MM.1S (cell line): ENCODE results near the gene ATP8A1.

Experiments used
- DNase-seq: peaks from one replicate; pipeline ENCODE4 v3.0.0-alpha.2; 2015
- H2AFZ ChIP-seq: fragments of 300-600 bp; sonication (generic); 2 replicates; pipeline ENCODE4 v1.6.0; 2016; ENCODE audit warnings: antibody characterized with exemption, low read length
- H3F3A ChIP-seq: fragments of 300-600 bp; sonication (generic); 2 replicates; pipeline ENCODE4 v1.6.1; 2016; ENCODE audit warnings: mild to moderate bottlenecking, antibody characterized with exemption, low read length, moderate library complexity, mixed read lengths; ENCODE audit not compliant: insufficient read depth
- H3K27ac ChIP-seq: fragments of 300-600 bp; sonication (generic); 2 replicates; pipeline ENCODE4 v1.5.1; 2016; ENCODE audit warnings: mild to moderate bottlenecking, low read length
- H3K27me3 ChIP-seq: fragments of 300-600 bp; sonication (generic); replicated peaks from 2 replicates; pipeline ENCODE4 v1.6.0; 2016; ENCODE audit warnings: low read length; ENCODE audit not compliant: insufficient read depth
- H3K36me3 ChIP-seq: fragments of 300-600 bp; sonication (generic); replicated peaks from 2 replicates; pipeline ENCODE4 v1.6.1; 2016; ENCODE audit warnings: mild to moderate bottlenecking, low read length, mixed read lengths; ENCODE audit not compliant: insufficient read depth
- H3K4me1 ChIP-seq: fragments of 300-600 bp; sonication (generic); 2 replicates; pipeline ENCODE4 v1.6.1; 2016; ENCODE audit warnings: low read length, mixed read lengths
- H3K4me2 ChIP-seq: fragments of 300-600 bp; sonication (generic); 2 replicates; pipeline ENCODE4 v1.6.0; 2016; ENCODE audit warnings: low read depth, low read length
- H3K4me3 ChIP-seq: fragments of 300-600 bp; sonication (generic); 2 replicates; pipeline ENCODE4 v1.5.1; 2016; ENCODE audit warnings: low read length, mixed read lengths
- H3K79me2 ChIP-seq: fragments of 300-600 bp; sonication (generic); 2 replicates; pipeline ENCODE4 v1.6.1; 2016; ENCODE audit warnings: mixed run types, low read length, mixed read lengths
- H3K9ac ChIP-seq: fragments of 300-600 bp; sonication (generic); 2 replicates; pipeline ENCODE4 v1.6.1; 2016; ENCODE audit warnings: low read length, mixed read lengths
- H3K9me2 ChIP-seq: fragments of 300-600 bp; sonication (generic); replicated peaks from 2 replicates; pipeline ENCODE4 v1.6.1; 2016; ENCODE audit warnings: mild to moderate bottlenecking, low read length, mixed read lengths; ENCODE audit not compliant: insufficient read depth
- H3K9me3 ChIP-seq: fragments of 300-600 bp; sonication (generic); replicated peaks from 2 replicates; pipeline ENCODE4 v1.6.1; 2016; ENCODE audit warnings: mild to moderate bottlenecking, low read length, mixed read lengths; ENCODE audit not compliant: insufficient read depth
- H4K20me1 ChIP-seq: fragments of 300-600 bp; sonication (generic); 2 replicates; pipeline ENCODE4 v1.6.1; 2016; ENCODE audit warnings: mild to moderate bottlenecking, low read length, moderate library complexity, mixed read lengths; ENCODE audit not compliant: insufficient read depth
- CTCF ChIP-seq: fragments of 300-600 bp; sonication (generic); IDR thresholded peaks from 2 replicates; pipeline ENCODE4 v1.5.1; 2016; ENCODE audit warnings: antibody characterized with exemption, low read length, mixed read lengths
- EZH2 ChIP-seq: fragments of 300-600 bp; sonication (generic); optimal IDR thresholded peaks from 2 replicates; pipeline ENCODE3; 2017; ENCODE audit warnings: low read depth, mild to moderate bottlenecking, antibody characterized with exemption, low read length, mixed read lengths
- EZH2phosphoT487 ChIP-seq: fragments of 300-600 bp; sonication (generic); IDR thresholded peaks from 2 replicates; pipeline ENCODE4 v1.6.1; 2018; ENCODE audit warnings: antibody characterized with exemption, low read length

Gene ATP8A1

GRCh38 chr4:42519803-42520417 is 137.0 kb downstream of the ATP8A1 start:
- Histone ChIP-seq H3K79me2 (no peaks in the 10 kb centered on the region), H2AFZ (no peak overlapping the region), H3K27ac (no peak overlapping the region), H4K20me1 (no peaks in the 10 kb centered on the region), H3K9me3 (no peaks in the 10 kb centered on the region), H3K9ac (no peak overlapping the region), H3K4me1 (peaks cover 10% of the 10 kb centered on the region), H3K9me2 (no peaks in the 10 kb centered on the region), H3F3A (no peaks in the 10 kb centered on the region), H3K27me3 (no peaks in the 10 kb centered on the region), H3K4me3 (no peak overlapping the region), H3K4me2 (no peak overlapping the region), H3K36me3 (no peaks in the 10 kb centered on the region)
- peak; percentile 63 for DNase-seq
- no peak for TF ChIP-seq EZH2
- TF ChIP-seq EZH2phosphoT487: no peak
- peak; percentile 62 for TF ChIP-seq CTCF

- H3K9ac ChIP-seq: no peak overlapping the region
- peaks cover 13% of the 10 kb centered on the region for H3K4me1 ChIP-seq
- H3K4me3 ChIP-seq: no peak overlapping the region
- H3K9me2 ChIP-seq: no peaks in the 10 kb centered on the region
- peak; percentile 33 for DNase-seq
- H3K27me3 ChIP-seq: no peaks in the 10 kb centered on the region
- H4K20me1 ChIP-seq: no peaks in the 10 kb centered on the region
- H3K36me3 ChIP-seq: no peaks in the 10 kb centered on the region
- peak overlapping the region; percentile 19; the same call in 1 of the 2 replicates for H3K4me2 ChIP-seq
- H2AFZ ChIP-seq: no peak overlapping the region
- no peaks in the 10 kb centered on the region for H3F3A ChIP-seq
- no peaks in the 10 kb centered on the region for H3K9me3 ChIP-seq
- H3K27ac ChIP-seq: no peak overlapping the region
- H3K79me2 ChIP-seq: no peaks in the 10 kb centered on the region
- no peak for TF ChIP-seq EZH2
- TF ChIP-seq EZH2phosphoT487: no peak
- TF ChIP-seq CTCF: no peak
These were observed 141.6 kb downstream of the ATP8A1 start for GRCh38 chr4:42515156-42515884.

DNA sequence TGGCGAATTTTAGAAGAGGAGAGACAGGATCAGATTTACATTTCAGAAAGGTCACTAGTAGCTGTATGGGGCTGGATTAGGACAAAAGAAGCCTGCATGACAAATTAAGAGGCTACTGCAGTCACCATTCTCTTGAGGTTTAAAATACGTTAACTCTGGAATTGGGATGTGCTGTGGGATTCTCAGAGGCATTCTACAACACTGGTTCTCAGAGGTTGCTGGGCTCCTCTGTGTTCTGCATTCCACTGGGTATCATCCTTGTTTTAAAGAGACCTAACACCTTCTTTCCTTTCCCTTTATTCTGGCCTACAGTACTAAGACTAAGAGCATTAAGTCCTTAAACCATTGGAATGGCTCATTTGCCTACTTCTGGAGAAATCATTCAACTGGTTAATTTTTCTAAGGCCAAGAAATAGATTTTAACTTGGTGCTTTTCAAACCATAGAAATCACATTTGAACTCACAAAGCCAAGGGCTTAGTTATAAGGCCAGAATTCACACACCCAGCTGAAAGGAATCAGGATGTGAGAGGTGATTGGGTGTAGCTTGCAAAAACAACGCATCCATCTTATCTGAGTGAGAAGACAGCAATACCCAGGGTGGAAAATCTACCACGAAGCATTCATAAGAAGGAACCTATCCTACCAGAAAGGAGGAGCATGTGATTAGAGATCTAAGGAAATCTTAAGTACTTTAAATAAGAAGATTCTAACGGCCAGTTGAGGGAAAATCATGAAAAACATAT is 143.0 kb downstream of the ATP8A1 start:
- Histone ChIP-seq H3K27me3 (no peaks in the 10 kb centered on the region), H4K20me1 (no peaks in the 10 kb centered on the region), H2AFZ (no peak overlapping the region), H3K79me2 (no peaks in the 10 kb centered on the region), H3K4me1 (peaks cover 13% of the 10 kb centered on the region), H3K9me2 (no peaks in the 10 kb centered on the region), H3K4me2 (no peak overlapping the region), H3F3A (no peaks in the 10 kb centered on the region), H3K4me3 (no peak overlapping the region), H3K9me3 (no peaks in the 10 kb centered on the region), H3K27ac (no peak overlapping the region), H3K36me3 (no peaks in the 10 kb centered on the region), H3K9ac (no peak overlapping the region)
- no peak for DNase-seq
- no peak for TF ChIP-seq EZH2
